ENCODE results near the gene PLPP4.

Gene PLPP4

GRCh38 chr10:120555436-120555835, 98.4 kb downstream of the PLPP4 start:
- H3K4me1 ChIP-seq (ENCODE audit: control insufficient read depth, low read length), result no peaks in the 10 kb centered on the region
- H3K27ac ChIP-seq (ENCODE audit: low read depth, low read length), result no peak overlapping the region
- no peak overlapping the region for H3K4me3 ChIP-seq (ENCODE audit: low read length)
- H3K36me3 ChIP-seq (ENCODE audit: control insufficient read depth, low read length), result no peaks in the 10 kb centered on the region
- H3K9me3 ChIP-seq (ENCODE audit: control insufficient read depth, insufficient read depth, low read length), result no peaks in the 10 kb centered on the region
- TF ChIP-seq EZH2phosphoT487 (IDR thresholded peaks at IDR 0.05; ENCODE audit: borderline replicate concordance, low read length), result no peak
- TF ChIP-seq, protein P1, sequence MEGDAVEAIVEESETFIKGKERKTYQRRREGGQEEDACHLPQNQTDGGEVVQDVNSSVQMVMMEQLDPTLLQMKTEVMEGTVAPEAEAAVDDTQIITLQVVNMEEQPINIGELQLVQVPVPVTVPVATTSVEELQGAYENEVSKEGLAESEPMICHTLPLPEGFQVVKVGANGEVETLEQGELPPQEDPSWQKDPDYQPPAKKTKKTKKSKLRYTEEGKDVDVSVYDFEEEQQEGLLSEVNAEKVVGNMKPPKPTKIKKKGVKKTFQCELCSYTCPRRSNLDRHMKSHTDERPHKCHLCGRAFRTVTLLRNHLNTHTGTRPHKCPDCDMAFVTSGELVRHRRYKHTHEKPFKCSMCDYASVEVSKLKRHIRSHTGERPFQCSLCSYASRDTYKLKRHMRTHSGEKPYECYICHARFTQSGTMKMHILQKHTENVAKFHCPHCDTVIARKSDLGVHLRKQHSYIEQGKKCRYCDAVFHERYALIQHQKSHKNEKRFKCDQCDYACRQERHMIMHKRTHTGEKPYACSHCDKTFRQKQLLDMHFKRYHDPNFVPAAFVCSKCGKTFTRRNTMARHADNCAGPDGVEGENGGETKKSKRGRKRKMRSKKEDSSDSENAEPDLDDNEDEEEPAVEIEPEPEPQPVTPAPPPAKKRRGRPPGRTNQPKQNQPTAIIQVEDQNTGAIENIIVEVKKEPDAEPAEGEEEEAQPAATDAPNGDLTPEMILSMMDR (IDR thresholded peaks at IDR 0.05; ENCODE audit: low read depth, low read length, poor library complexity, severe bottlenecking), result no peak
- H3K4me2 ChIP-seq (ENCODE audit: low read length), result no peak overlapping the region
- H4K20me1 ChIP-seq (ENCODE audit: control insufficient read depth, insufficient read depth, low read depth, low read length), result no peaks in the 10 kb centered on the region
- no peaks in the 10 kb centered on the region for H3K9me2 ChIP-seq (replicated peaks; ENCODE audit: control insufficient read depth, low read length)
- no peaks in the 10 kb centered on the region for H3F3A ChIP-seq (ENCODE audit: control insufficient read depth, insufficient read depth)
- H3K27me3 ChIP-seq (ENCODE audit: control insufficient read depth, low read length), result 0 out of 2 replicates have a peak, but pooled peaks cover 3% of the 10 kb centered on the region
- no peaks in the 10 kb centered on the region for H3K79me2 ChIP-seq (ENCODE audit: control insufficient read depth, low read length)

DNA sequence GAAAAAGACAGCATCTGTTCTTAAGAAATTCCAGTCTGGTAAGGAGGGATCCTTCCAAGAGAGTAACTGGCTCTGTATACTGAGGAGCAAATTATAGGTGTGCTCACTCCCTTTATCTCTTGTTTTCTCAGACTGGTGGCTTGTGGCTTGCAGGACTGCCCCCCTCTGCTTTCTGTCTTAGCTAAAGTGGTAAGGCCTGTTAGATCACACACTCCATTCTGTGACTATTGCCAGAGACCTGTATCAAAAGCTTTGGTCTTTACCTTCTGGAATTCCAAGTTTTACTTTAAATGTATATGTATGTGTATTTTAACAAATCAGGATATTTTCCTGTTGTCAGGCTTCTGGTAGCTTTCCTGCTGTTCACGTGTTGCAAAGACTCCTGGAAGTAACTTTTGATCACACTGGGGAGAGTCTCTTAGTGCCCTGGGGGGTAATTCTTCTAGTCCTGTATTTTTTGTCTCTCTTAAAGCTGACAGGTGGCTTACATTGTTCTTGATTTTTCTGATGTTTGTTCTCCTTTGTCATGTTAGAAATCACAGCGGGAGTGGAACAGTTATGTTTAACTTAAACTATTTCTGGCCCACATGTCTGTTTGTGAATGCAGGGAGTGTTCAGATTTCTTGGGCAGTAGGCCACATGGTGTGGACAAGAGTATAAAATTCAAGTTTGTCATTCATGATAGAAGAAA, 99.0 kb downstream of the PLPP4 start:
- Histone ChIP-seq H3K36me3 (ENCODE audit: control insufficient read depth, low read length) (no peaks in the 10 kb centered on the region), H3F3A (ENCODE audit: control insufficient read depth, insufficient read depth) (no peaks in the 10 kb centered on the region), H3K9me3 (ENCODE audit: control insufficient read depth, insufficient read depth, low read length) (no peaks in the 10 kb centered on the region), H3K79me2 (ENCODE audit: control insufficient read depth, low read length) (no peaks in the 10 kb centered on the region), H3K4me3 (ENCODE audit: low read length) (no peak overlapping the region), H3K27me3 (ENCODE audit: control insufficient read depth, low read length) (0 out of 2 replicates have a peak, but pooled peaks cover 3% of the 10 kb centered on the region), H4K20me1 (ENCODE audit: control insufficient read depth, insufficient read depth, low read depth, low read length) (no peaks in the 10 kb centered on the region), H3K9me2 (replicated peaks; ENCODE audit: control insufficient read depth, low read length) (no peaks in the 10 kb centered on the region), H3K4me2 (ENCODE audit: low read length) (no peak overlapping the region), H3K4me1 (ENCODE audit: control insufficient read depth, low read length) (no peaks in the 10 kb centered on the region), H3K27ac (ENCODE audit: low read depth, low read length) (no peak overlapping the region)
- TF ChIP-seq, protein P1 (IDR thresholded peaks at IDR 0.05; ENCODE audit: low read depth, low read length, poor library complexity, severe bottlenecking), result no peak
- no peak for TF ChIP-seq EZH2phosphoT487 (IDR thresholded peaks at IDR 0.05; ENCODE audit: borderline replicate concordance, low read length)

DNA sequence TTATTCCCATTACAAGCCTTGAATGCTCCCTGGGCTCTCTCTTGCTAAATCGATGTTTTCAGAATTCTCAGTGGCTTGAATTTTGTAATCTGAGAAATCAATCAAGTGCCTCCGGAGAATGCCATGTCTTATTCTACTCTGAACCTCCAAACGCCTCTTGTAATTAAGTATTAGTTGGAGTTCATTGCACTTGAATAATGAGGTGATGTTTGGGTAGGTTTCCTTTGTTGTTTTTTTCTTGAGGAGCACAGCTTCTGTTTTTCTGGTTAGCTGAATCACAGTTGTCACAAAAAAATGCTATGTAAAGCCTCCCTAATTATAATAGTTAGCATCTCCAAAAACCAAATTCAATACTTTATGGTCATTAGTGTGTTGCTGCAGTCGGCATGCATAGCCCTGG, 100.3 kb downstream of the PLPP4 start:
- no peaks in the 10 kb centered on the region for H3K36me3 ChIP-seq (ENCODE audit: control insufficient read depth, low read length)
- H3K79me2 ChIP-seq (ENCODE audit: control insufficient read depth, low read length), result no peaks in the 10 kb centered on the region
- no peaks in the 10 kb centered on the region for H3K4me1 ChIP-seq (ENCODE audit: control insufficient read depth, low read length)

More for the DNA sequence above, 100.3 kb downstream of the PLPP4 start:
- Histone ChIP-seq H3K4me3 (ENCODE audit: low read length) (no peak overlapping the region), H3F3A (ENCODE audit: control insufficient read depth, insufficient read depth) (no peaks in the 10 kb centered on the region), H3K27ac (ENCODE audit: low read depth, low read length) (no peak overlapping the region), H3K9me3 (ENCODE audit: control insufficient read depth, insufficient read depth, low read length) (no peaks in the 10 kb centered on the region), H3K4me2 (ENCODE audit: low read length) (no peak overlapping the region), H4K20me1 (ENCODE audit: control insufficient read depth, insufficient read depth, low read depth, low read length) (no peaks in the 10 kb centered on the region), H3K9me2 (replicated peaks; ENCODE audit: control insufficient read depth, low read length) (no peaks in the 10 kb centered on the region), H3K27me3 (ENCODE audit: control insufficient read depth, low read length) (0 out of 2 replicates have a peak, but pooled peaks cover 3% of the 10 kb centered on the region)
- TF ChIP-seq EZH2phosphoT487 (IDR thresholded peaks at IDR 0.05; ENCODE audit: borderline replicate concordance, low read length), result no peak
- TF ChIP-seq, protein P1 (IDR thresholded peaks at IDR 0.05; ENCODE audit: low read depth, low read length, poor library complexity, severe bottlenecking), result no peak
